GM19025 (cell line): ENCODE measurements around the gene SBNO2.

Experiments used
- ATAC-seq: cut with Tn5 transposase; IDR thresholded peaks from one replicate; pipeline ENCODE4 v1.9.1; 2021; ENCODE audit warnings: mild to moderate bottlenecking, low read depth, moderate library complexity; ENCODE audit not compliant: unreplicated experiment

SBNO2 gene

GRCh38 chr19:1155352-1156304 lies 18.4 kb downstream of the SBNO2 start:
- no peak for ATAC-seq

- no peak for ATAC-seq
Observed at GRCh38 chr19:1154731-1155351, 19.2 kb downstream of the SBNO2 start.

- no peak for ATAC-seq
Observed at GRCh38 chr19:1153891-1154730, 20.0 kb downstream of the SBNO2 start.

GRCh38 chr19:1151917-1152587 lies 22.0 kb downstream of the SBNO2 start:
- ATAC-seq: no peak

DNA sequence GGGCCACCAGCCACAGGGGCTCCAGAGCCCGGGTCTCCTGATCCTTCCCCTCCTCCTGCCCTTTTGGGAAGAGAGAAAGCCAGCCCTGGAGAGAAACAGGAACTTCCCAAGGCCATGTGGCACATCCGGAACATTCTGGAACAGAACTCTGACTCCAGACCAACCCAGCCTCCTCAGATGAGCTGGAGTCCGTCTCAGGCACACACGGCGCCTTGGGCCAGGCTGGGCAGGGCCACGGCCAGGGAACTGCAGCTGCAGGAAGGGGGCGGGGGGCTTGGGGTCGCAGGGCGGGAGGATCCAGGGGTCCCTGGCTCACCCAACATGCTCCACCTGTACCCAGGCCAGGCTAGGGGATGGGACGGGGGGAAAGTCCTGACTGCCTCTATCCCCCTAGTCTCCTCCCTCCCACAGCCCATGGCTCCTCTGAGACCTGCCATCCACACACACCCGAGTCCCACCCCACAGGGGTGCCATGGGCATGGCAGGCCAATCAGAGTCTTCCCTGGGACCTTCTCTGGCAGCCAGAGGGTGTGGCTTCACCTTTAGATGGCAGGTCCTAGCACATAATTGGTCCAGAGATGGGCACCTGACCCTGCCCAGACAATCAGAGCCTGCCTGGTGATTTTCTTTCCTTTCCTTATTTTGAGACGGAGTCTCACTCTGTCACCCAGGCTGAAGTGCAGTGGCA lies 22.9 kb downstream of the SBNO2 start:
- no peak for ATAC-seq

DNA sequence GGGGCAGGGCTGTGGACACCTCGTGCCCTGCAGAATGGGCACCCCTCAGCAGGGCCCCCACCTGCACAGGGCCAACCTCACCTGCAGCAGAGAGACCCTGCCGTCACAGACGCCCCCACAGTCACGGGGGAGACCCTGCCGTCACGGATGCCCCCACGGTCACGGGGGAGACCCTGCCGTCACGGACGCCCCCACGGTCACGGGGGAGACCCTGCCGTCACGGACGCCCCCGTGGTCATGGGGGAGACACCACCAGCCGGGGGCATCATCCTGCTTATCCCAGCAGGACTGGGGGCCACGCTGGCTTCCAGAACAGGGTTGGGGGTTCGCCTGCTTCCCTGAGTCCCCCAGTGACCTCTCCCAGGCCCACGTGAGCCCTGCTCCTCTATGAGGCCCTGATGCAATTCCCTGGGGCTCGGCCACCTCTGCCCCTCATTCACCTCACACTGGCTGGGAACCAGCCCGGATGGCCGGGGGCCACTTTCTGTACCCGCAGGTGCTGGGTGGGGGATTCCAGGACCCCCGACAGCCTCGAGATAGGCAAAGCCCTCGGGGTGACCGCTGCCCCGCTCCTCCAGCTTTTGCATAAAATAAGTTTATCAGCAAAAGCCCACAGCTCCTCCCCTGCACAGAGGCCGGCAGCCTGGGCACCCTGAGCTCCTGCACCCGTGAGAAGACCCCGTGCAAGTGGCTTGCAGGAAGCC lies 23.6 kb downstream of the SBNO2 start:
- no peak for ATAC-seq

- no peak for ATAC-seq
Observed at GRCh38 chr19:1149259-1150045, 24.6 kb downstream of the SBNO2 start.

DNA sequence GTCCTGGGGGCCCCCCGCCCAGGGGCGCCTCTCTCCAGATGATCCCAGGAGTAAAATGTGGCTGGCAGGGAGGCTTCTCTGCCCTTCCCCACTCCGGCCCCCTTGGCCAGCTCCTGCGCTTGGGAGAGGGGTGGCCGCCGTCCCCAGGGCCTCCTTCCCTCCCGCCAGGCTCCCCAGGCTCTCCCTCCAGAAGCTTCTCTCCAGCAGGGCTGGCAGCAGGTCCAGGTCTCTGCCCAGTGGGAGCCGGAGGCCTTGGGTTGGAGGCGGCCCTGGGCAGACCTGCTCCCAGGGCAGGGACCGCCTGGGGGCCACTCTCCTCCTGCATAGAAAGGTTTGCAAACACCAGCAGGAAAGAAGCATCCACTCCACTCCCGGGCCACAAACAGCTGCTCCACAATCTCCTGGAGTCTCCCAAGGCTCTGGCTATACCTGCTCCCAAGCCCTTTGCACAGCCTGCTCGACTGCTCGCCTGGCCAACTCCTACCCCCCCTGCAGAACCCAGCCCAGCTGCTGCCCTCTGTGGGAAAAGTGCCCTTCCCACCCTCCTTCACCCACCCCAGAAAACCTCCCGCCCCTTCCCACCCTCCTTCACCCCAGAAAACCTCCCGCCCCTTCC lies 26.0 kb downstream of the SBNO2 start:
- ATAC-seq: no peak

DNA sequence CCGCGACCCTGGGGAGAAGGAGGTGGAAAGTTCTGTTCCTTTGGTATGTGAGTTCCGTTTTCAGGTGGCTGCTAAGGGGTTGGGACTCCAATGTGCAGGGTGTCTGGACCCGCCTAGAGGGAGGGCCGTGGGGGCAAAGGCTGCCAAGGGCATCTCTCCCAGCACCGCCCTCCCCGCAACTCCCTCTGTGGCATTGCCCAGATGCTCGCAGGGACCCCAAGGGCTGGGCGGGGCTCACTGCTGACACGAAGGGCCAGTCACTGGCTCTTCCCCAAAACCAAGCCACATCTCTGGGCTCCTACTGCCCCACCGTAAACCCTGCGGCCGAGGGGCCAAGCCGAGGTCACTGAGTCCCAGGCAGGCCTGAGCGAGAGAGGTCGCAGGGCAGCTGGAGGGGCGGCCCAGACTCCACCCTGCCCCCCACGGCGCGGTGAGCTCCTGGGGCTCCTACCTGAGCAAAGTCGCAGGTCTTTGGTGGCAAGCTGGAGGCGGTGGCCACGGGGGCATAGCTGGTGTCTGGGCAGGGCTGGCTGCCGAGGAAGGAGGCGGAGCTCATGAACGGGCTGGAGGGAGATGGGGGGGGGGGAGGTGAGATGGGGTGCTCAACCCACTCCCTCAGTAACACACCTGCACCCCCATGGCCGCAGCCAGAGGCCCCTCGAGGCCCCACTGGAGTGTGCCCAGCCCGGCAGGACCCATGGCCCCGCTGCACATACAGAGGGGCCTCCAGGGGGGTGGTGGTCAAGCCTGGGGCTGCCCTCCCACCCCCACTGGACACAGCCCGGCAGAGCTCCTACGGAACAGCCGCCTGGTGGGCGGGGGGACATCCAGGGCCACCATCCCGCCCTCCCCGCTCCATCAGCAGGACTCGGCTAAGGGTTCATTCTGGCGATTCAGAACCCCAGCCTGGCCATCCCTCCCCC lies 26.9 kb downstream of the SBNO2 start:
- ATAC-seq: no peak

- ATAC-seq: no peak
Observed at GRCh38 chr19:1146412-1146699, 27.7 kb downstream of the SBNO2 start.

DNA sequence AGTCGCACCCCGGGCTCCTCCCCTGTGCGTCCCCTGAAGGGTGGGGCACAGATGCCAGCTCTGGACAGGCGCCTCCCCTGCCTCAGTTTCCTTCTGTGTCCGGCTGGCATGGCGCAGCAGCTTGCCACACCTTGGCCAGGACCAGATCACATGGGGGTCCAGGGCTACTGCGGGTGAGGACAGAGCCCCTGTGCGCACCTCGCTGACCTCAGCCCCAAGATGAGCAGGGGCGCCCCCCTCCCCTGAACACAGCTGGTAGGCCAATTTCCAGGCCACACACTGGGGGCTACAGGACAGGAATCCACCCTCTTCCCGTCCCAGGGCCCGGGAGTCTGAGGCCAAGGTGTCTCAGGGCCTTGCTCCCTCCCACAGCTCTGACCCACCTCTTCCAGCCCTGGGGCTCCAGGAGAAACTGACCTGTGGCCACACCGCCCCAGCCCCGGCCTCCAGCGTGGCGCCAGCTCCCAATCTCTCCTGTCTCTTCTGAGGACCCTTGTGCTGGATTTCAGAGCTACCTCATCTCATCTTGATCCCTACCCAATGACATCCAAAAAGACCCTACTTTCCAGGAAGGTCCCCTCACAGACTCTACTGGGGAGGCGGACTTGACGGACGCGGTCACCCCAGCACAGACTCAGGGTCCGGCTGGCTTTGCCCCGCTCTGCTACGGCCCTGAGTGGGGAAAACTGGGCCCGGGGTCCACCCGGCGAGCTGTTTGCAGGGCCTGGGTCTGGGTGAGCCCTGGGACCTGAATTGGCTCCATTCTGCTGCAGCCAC lies 28.2 kb downstream of the SBNO2 start:
- ATAC-seq: no peak

- no peak for ATAC-seq
Observed at GRCh38 chr19:1144741-1145140, 29.3 kb downstream of the SBNO2 start.

- ATAC-seq: no peak
Observed at GRCh38 chr19:1143828-1144399, 30.2 kb downstream of the SBNO2 start.

GRCh38 chr19:1141944-1142343 lies 32.1 kb downstream of the SBNO2 start:
- ATAC-seq: no peak

DNA sequence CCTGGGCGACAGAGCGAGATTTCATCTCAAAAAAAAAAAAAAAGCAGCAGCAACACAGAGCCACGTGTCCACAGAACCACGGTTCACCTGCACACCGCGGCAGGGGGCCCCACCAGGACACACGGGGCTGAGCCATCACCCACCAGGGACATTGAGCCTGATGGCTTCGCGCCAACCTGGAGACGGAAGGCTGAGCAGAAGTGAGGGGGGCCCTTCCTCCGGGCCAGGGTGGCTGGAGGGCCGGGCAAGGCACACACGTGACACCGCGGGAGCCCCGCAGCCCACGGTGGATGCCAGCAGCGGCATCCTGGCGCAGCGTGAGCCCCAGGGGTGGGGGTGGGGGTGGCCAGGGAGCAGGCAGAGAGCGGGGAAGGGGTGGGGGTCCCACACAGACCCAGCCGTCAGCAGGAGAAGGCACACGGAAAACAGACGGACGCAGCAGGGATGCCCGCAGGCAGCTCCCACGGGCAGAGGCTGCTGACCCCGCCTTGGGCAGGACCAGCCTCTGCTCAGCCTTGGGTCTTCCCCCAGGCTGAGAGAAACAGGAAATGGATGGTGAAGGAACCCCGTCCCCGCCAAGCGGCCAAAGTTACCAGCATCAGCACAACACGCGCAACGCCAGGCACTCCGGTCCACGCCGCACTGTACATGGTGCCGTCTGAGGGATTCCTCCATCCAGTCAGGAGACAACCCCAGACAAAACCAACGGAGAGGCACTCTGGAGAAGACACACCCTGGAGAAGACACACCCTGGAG lies 33.6 kb downstream of the SBNO2 start:
- no peak for ATAC-seq
